ENCODE results near the gene GYS2.
A peak's percentile ranks its signal among the peaks of the same experiment; 100 is the strongest.

The GYS2 gene

DNA sequence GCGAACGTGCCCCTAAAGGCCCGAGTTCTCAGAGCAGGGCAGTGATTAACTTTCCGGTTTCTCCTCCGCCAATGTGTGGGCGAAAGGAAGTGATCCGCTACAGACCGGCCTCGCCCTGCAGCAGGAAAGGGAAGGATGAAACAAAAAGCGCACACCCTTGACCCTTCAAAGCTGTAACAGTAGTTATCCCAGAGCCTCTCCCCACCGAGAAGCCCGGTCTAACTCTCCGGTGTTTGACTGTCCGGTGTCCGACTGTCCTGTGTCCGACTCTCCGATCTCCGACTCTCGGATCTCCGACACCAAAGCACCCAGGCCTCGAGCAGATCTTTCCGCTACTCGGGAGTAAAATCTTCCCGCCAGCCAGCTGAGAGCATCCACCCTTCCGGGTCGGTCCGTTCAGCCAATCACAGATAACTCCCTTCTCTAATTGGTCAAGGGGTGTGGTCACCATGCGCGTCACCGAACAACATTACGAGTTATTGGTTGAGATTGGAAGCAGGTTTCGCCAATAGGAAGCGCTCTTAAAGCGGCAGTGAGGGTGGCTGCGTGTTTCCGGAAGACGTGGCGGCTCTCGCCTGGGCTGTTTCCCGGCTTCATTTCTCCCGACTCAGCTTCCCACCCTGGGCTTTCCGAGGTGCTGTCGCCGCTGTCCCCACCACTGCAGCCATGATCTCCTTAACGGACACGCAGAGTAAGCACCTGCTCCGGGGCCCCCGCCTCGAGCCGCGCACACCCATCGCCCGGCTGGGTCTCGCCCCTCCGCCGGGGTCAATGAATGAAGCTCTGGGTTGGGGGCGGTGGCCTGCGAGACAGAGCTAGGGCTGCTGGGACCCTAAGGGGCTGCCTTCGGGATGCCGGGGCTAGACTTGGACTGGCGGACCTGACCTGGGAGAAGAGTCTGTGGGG, 103.1 kb downstream of the GYS2 start, which contains the start of the genes GOLT1B and RECQL:
GOLT1B (plus strand) TSS at position 532 of the 906 bp plus-strand sequence; CDS start at position 667, 135 bp downstream.
RECQL (minus strand) TSS at position 378 of the 906 bp plus-strand sequence. CDS start 2,065 bp downstream, outside the sequence.
- peak; percentile 97 for DNase-seq

DNA sequence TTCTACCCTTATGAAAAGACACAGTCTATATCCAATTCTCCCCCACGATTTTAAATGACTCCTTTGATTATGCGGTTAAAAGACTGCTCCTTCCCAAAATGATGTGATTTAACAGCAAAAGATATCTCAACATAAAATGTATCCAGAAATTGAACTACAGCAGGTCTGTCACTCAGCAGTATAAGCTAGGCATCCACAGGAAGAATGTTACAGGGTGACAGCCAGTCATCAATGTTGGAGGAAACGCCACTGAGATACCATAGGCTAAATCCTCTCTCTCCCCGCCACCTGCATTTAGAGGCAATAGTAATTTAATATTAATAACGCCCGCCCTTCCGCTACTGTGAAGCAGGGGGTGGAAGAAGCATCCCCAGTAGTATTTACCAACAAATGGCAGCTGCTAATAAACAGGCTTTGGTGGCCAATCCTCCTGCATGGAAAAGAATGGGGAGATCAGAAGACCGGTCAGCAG, 103.8 kb downstream of the GYS2 start:
- DNase-seq = peak; percentile 37

DNA sequence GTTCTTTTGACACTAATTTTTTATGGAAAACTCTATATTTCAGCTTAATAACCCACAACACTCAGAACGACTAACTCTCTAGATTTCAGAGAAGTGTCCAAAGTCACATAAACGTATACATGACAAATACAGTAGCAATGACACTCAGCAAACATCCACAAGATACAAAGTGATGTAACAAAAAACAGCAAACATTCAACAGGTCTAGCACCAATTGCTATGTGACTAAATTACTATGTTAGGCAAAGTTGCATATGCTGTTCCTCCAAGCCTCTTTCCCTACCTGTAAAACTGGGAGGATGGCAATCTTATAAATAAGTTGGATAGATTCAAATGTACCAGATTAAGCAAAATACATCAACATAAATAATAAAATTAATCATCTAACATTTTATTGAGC, 104.9 kb downstream of the GYS2 start:
- no peak for DNase-seq
